ES-I3 (cell line): ENCODE measurements around the gene GRID1.
"Not testable (repeated sequence)": the region's sequence is repeated elsewhere in the genome, so short reads cannot be mapped to it uniquely, and the experiment has no call there.

ENCODE experiments used
- H3K36me3 ChIP-seq: 2 replicates; pipeline ENCODE4 v1.6.1; 2013; ENCODE audit warnings: mild to moderate bottlenecking, low read length, control low read depth, moderate library complexity; ENCODE audit not compliant: insufficient read depth
- H3K4me1 ChIP-seq: 2 replicates; pipeline ENCODE4 v1.6.1; 2013; ENCODE audit warnings: mild to moderate bottlenecking, control low read depth, low read length; ENCODE audit not compliant: insufficient read depth
- H3K9ac ChIP-seq: 2 replicates; pipeline ENCODE4 v1.6.1; 2013; ENCODE audit warnings: low read depth, mild to moderate bottlenecking, low read length, moderate library complexity
- H3K9me3 ChIP-seq: 2 replicates; pipeline ENCODE4 v1.6.1; 2013; ENCODE audit warnings: mild to moderate bottlenecking, low read length, moderate library complexity; ENCODE audit not compliant: control insufficient read depth, insufficient read depth

The GRID1 gene

DNA sequence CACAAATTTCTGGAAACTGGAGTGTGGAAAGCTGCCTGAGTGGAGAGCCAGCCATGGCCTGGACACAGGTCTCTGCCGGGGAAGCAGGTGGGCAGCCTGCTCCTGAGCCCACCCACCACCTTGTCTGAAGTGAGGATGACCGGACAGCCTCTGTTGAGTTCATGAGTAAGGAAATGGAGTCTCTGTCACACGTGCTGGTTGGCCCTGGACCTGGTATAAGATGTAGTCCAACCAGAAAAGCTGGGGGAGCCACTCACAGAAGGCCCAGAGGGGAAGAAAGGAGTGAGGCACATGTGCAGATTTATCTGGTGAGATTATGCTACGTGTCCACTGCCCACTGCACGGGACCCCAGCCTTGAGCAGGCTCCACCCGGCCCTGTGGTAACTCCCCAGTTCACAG, 383.5 kb downstream of the GRID1 start:
- Histone ChIP-seq H3K36me3 (no peaks in the 10 kb centered on the region), H3K9me3 (no peaks in the 10 kb centered on the region), H3K4me1 (no peaks in the 10 kb centered on the region), H3K9ac (no peak overlapping the region)

GRCh38 chr10:85979598-85979997, 387.0 kb downstream of the GRID1 start:
- H3K4me1 ChIP-seq, result no peaks in the 10 kb centered on the region
- H3K36me3 ChIP-seq, result no peaks in the 10 kb centered on the region
- H3K9me3 ChIP-seq, result no peaks in the 10 kb centered on the region
- no peak overlapping the region for H3K9ac ChIP-seq

DNA sequence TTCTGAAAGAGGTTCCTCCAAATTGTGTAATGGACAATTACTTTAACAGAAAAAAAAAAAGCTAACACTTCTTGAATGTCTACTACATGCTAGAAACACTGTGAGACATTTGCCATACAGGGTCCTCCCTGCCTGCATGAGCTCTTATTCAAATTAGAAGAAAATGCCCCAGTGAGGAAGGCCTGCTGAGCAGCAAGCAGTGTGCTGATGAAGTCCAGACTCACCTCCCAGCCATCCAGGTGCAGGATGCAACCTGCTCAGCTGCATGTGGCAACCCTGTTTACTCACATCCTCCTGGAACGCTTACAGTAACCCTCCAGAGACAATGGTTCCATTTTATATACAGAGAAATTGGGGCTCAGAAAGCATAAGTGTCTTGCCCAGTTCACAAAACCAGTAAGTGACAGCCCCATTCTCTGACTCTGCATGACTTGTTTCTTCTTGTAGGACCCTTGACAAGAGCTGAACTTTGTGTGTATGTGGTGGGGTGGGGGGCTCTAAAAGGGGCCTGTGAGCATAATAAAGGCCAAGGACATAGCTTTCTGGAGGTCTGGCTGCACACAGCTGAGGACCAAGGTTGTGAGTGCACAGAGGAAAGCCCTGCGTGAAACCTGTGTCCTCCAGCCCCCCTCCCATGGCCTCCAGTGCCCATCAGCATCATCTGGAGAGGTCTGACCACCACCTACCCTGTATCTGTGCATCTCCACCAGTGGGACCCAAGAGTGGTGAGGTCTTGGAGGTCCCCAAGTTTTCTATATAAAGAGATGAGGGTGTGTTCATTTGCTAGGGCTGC, 387.8 kb downstream of the GRID1 start:
- no peaks in the 10 kb centered on the region for H3K36me3 ChIP-seq
- no peaks in the 10 kb centered on the region for H3K9me3 ChIP-seq
- H3K4me1 ChIP-seq, result no peaks in the 10 kb centered on the region
- H3K9ac ChIP-seq, result no peak overlapping the region

DNA sequence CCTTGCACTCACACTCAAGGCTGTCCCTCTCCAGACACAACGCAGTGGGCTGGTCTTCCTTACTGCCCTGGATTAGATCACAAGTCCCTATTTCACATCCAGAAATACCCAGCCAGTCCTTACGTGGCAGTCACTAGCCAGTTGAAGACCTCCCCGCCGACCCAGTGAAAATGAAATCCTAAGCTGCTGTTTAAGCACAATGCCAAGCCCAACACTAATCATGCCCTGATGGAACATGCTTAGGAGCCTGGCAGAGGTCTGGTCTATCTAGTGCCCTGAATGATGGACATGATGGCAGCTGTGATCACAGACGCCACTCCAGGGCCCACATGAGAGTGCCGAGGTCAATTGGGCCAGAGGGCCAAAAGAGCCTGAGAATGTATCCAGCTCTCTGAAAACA, 389.0 kb downstream of the GRID1 start:
- no peak overlapping the region for H3K9ac ChIP-seq
- H3K9me3 ChIP-seq, result no peaks in the 10 kb centered on the region
- H3K4me1 ChIP-seq, result no peaks in the 10 kb centered on the region
- H3K36me3 ChIP-seq, result no peaks in the 10 kb centered on the region

DNA sequence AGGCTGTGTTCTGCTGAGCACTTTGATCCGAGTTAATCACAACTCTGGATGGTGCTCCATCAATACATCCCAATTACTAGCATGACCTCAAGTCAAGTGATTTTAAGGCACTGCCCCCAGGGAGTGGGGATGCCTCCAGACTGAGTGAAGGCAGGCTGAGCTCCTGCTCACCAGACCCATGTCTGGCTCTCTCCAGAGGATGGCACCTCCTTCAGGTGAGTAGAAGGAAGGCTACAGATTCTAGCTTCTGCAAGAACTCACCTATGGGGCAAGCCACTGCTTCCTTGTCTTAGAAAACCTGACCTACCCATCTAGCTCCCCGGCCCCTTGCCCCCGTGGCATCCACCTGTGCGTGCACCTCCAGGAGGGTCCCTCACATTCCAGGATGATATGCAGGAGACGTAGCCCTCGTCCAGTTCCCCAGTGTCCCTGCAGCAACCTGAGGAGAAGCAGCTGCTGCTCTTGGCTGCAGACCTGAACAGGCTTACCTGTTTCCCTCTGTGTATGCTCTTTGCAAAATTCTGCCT, 390.3 kb downstream of the GRID1 start:
- no peaks in the 10 kb centered on the region for H3K9me3 ChIP-seq
- no peak overlapping the region for H3K9ac ChIP-seq
- H3K36me3 ChIP-seq, result no peaks in the 10 kb centered on the region
- H3K4me1 ChIP-seq, result no peaks in the 10 kb centered on the region

DNA sequence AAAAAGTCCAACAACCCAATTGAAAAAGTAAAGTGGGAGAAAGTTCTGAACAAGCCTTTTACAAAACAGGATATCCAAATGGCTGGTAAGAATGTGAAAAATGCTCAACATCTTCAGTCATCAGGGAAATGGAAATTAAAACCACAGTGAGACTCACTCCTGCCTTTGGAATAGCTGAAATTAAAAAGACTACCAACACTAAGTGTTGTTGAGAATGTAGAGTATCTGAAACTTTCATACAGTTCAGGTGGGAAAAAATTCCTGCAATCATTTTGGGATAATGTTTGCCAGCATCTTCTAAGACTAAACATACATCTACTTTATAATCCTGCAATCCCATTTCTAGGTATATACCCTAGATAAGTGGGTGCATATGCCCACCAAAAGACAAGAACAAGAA, 395.1 kb downstream of the GRID1 start:
- Histone ChIP-seq H3K9ac (no peak overlapping the region), H3K36me3 (no peaks in the 10 kb centered on the region), H3K4me1 (no peaks in the 10 kb centered on the region), H3K9me3 (no peaks in the 10 kb centered on the region)

- no peaks in the 10 kb centered on the region for H3K36me3 ChIP-seq
- no peaks in the 10 kb centered on the region for H3K4me1 ChIP-seq
- no peaks in the 10 kb centered on the region for H3K9me3 ChIP-seq
- H3K9ac ChIP-seq, result no peak overlapping the region
Measured at GRCh38 chr10:85967594-85967993, 399.0 kb downstream of the GRID1 start.

DNA sequence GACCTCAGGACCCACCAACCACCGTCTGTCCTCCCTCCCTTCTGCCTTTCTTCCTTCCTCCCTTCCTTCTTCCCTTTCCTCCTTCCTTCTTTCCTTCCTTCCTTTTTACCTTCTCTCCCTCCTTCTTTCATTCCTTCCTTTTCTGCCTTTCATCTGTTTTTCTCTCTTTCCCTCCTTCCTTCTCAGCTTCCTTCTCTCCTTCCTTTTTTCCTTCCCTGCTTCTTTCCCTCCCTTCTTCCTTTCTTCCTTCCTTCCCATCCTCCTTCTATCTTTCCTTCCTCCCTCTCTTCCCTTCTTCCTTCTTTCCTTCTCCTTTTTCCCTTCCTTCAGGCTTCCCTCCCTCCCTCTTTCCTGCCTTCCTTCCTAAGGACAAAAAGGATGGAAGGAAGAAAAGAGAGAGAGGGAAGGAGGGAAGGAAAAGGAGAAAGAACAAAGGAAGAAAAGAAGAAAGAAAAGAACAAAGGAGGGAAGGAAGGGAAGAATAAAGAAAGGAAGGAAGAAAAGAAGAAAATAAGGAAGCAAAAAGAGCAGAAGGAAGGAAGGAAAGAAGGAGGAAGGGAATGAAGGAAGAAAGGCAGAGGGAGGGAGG, 405.0 kb downstream of the GRID1 start:
- no peaks in the 10 kb centered on the region for H3K4me1 ChIP-seq
- no peak overlapping the region for H3K9ac ChIP-seq
- H3K36me3 ChIP-seq, result no peaks in the 10 kb centered on the region

DNA sequence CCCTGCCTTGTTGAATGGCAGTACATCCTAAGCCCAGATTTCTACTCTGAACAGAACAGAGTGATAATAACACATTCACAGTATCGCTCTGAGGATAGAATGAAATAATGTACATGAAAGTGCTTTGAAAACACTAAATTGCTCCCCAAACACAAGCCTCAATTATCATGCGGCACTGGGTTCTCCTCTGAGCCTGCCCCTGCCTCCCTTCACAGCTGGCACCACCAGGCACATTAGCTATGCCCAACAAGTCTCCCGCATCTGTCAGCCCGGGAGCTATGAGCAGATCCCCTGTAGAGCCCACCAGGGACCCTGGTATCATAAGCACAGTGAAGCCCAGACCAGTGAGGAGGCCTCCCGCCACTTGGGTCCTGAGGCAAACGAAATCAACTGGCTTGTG, 405.5 kb downstream of the GRID1 start:
- H3K36me3 ChIP-seq, result no peaks in the 10 kb centered on the region
- H3K9me3 ChIP-seq, result no peaks in the 10 kb centered on the region
- no peaks in the 10 kb centered on the region for H3K4me1 ChIP-seq
- H3K9ac ChIP-seq, result no peak overlapping the region

More for the DNA sequence above, 405.0 kb downstream of the GRID1 start:
- no peaks in the 10 kb centered on the region for H3K9me3 ChIP-seq

GRCh38 chr10:85959239-85959638, 407.4 kb downstream of the GRID1 start:
- no peaks in the 10 kb centered on the region for H3K9me3 ChIP-seq
- no peaks in the 10 kb centered on the region for H3K4me1 ChIP-seq
- no peaks in the 10 kb centered on the region for H3K36me3 ChIP-seq
- no peak overlapping the region for H3K9ac ChIP-seq

- Histone ChIP-seq H3K9ac (no peak overlapping the region), H3K4me1 (no peaks in the 10 kb centered on the region), H3K9me3 (no peaks in the 10 kb centered on the region), H3K36me3 (no peaks in the 10 kb centered on the region)
Measured at GRCh38 chr10:85950921-85951320, 415.7 kb downstream of the GRID1 start.

DNA sequence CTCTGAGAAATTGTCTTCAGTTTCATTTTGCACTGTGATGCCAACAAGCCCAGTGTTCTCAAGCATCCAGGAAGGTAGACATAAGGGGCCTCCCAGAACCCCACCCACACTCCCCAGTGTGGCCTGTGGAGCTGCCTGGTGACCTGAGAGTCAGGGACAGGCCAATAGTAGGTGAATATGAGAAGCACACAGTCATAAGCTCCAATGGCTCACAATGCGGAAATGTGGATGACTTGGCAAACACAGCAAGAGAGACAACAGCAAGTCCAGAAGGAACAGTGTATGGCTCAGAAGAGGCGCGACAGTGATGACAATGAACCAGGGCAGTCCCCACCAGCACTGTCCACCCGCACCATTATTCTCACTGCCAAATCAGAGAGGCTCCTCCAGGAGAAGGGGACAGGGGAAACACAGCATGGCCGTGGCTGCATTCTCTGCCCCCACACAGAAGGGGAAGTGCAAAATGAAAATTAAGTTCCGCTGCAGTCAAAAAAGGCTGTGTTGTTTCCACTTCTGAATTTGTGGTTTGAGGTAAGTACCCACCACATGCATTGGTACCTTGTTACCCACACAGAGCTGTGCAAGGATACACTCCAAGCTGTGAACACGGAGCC, 419.8 kb downstream of the GRID1 start:
- H3K9ac ChIP-seq, result no peak overlapping the region

DNA sequence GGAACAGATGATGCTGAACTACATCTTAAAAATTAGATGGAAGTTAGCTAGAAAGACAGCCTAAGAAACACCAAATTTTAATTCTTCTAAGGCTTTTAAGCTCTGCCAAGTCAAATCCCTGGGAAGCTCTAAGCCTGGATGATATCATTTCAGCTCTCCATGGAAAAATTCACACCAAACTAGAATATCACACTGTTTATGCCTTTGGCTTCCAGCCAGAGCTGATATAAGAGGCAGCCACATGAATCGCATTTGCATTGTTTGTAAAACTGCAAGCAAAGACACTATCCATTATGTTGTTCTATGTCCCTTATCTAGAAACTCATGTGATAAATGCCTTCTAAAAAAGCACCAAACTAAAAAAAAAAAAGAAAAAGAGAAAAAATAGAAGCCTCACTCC, 430.4 kb downstream of the GRID1 start:
- no peaks in the 10 kb centered on the region for H3K9me3 ChIP-seq
- no peaks in the 10 kb centered on the region for H3K36me3 ChIP-seq
- H3K9ac ChIP-seq, result no peak overlapping the region
- no peaks in the 10 kb centered on the region for H3K4me1 ChIP-seq

More for the DNA sequence above, 419.8 kb downstream of the GRID1 start:
- Histone ChIP-seq H3K36me3 (no peaks in the 10 kb centered on the region), H3K9me3 (no peaks in the 10 kb centered on the region), H3K4me1 (no peaks in the 10 kb centered on the region)

GRCh38 chr10:85934586-85934985, 432.0 kb downstream of the GRID1 start:
- no peaks in the 10 kb centered on the region for H3K9me3 ChIP-seq
- no peaks in the 10 kb centered on the region for H3K36me3 ChIP-seq
- H3K9ac ChIP-seq, result no peak overlapping the region
- H3K4me1 ChIP-seq, result no peaks in the 10 kb centered on the region

- H3K9me3 ChIP-seq, H3K9ac ChIP-seq, H3K36me3 ChIP-seq, H3K4me1 ChIP-seq: not testable (repeated sequence)
Measured at GRCh38 chr10:85929993-85930392, 436.6 kb downstream of the GRID1 start.
